KMS-11 (cell line): ENCODE measurements around the gene GOLM1.

ENCODE experiments used
- H2AFZ ChIP-seq: fragments of 200-600 bp; sonication (generic); 2 replicates; pipeline ENCODE4 v1.6.1; 2016; ENCODE audit warnings: antibody characterized with exemption, mixed run types, low read depth
- H3K27ac ChIP-seq: fragments of 200-600 bp; sonication (generic); 2 replicates; pipeline ENCODE4 v1.6.1; 2016; ENCODE audit warnings: mild to moderate bottlenecking, mixed run types
- H3K27me3 ChIP-seq: fragments of 200-600 bp; sonication (generic); 2 replicates; pipeline ENCODE4 v1.6.1; 2017; ENCODE audit warnings: mild to moderate bottlenecking, low read depth, mixed run types, moderate library complexity; ENCODE audit not compliant: insufficient read depth
- H3K36me3 ChIP-seq: fragments of 200-600 bp; sonication (generic); 2 replicates; pipeline ENCODE4 v1.6.1; 2017; ENCODE audit warnings: mild to moderate bottlenecking, mixed run types; ENCODE audit not compliant: insufficient read depth
- H3K4me1 ChIP-seq: fragments of 200-600 bp; sonication (generic); 2 replicates; pipeline ENCODE4 v1.6.1; 2016; ENCODE audit warnings: mild to moderate bottlenecking, low read depth, mixed run types; ENCODE audit not compliant: poor library complexity, severe bottlenecking
- H3K4me2 ChIP-seq: fragments of 200-600 bp; sonication (generic); 2 replicates; pipeline ENCODE4 v1.7.0; 2016; ENCODE audit warnings: mild to moderate bottlenecking, mixed run types
- H3K4me3 ChIP-seq: fragments of 200-600 bp; sonication (generic); IDR thresholded peaks from 2 replicates; pipeline ENCODE4 v1.6.1; 2017; ENCODE audit warnings: low read depth, low read length, mixed read lengths; ENCODE audit not compliant: insufficient read depth
- H3K79me2 ChIP-seq: fragments of 200-600 bp; sonication (generic); 2 replicates; pipeline ENCODE4 v1.6.1; 2016; ENCODE audit warnings: low read depth, mixed run types; ENCODE audit not compliant: insufficient read depth
- H3K9ac ChIP-seq: fragments of 200-600 bp; sonication (generic); 2 replicates; pipeline ENCODE4 v1.6.1; 2016; ENCODE audit warnings: mild to moderate bottlenecking, mixed run types
- H4K20me1 ChIP-seq: fragments of 200-600 bp; sonication (generic); 2 replicates; pipeline ENCODE4 v1.6.1; 2016; ENCODE audit warnings: mild to moderate bottlenecking, mixed run types; ENCODE audit not compliant: insufficient read depth
- CTCF ChIP-seq: fragments of 200-600 bp; sonication (generic); conservative IDR thresholded peaks from 2 replicates; pipeline ENCODE4 v1.6.1; 2017; ENCODE audit warnings: low read depth, mild to moderate bottlenecking, antibody characterized with exemption, low read length, moderate library complexity, mixed read lengths

GOLM1 gene

GRCh38 chr9:86093788-86094555, 5.4 kb downstream of the GOLM1 start:
- no peak for TF ChIP-seq CTCF
- no peak overlapping the region for H2AFZ ChIP-seq
- H4K20me1 ChIP-seq = no peaks in the 10 kb centered on the region; the same call in 1 of the 2 replicates
- H3K36me3 ChIP-seq = no peaks in the 10 kb centered on the region
- no peak overlapping the region for H3K27ac ChIP-seq
- H3K4me3 ChIP-seq = no peak overlapping the region
- no peak overlapping the region for H3K9ac ChIP-seq
- peaks cover 65% of the 10 kb centered on the region for H3K79me2 ChIP-seq
- no peak overlapping the region for H3K4me2 ChIP-seq
- H3K27me3 ChIP-seq = no peaks in the 10 kb centered on the region
- peaks cover 30% of the 10 kb centered on the region for H3K4me1 ChIP-seq

- Histone ChIP-seq H3K4me3 (no peak overlapping the region), H4K20me1 (no peaks in the 10 kb centered on the region), H3K4me1 (peaks cover 13% of the 10 kb centered on the region), H3K9ac (no peak overlapping the region), H3K79me2 (peaks cover 46% of the 10 kb centered on the region), H3K27me3 (no peaks in the 10 kb centered on the region), H3K36me3 (no peaks in the 10 kb centered on the region), H2AFZ (no peak overlapping the region), H3K4me2 (no peak overlapping the region), H3K27ac (no peak overlapping the region)
- no peak for TF ChIP-seq CTCF
Measured at GRCh38 chr9:86091477-86091876, 7.9 kb downstream of the GOLM1 start.

- no peak overlapping the region for H3K4me2 ChIP-seq
- no peaks in the 10 kb centered on the region for H4K20me1 ChIP-seq
- no peak overlapping the region for H2AFZ ChIP-seq
- no peaks in the 10 kb centered on the region for H3K27me3 ChIP-seq
- TF ChIP-seq CTCF = no peak
- H3K36me3 ChIP-seq = no peaks in the 10 kb centered on the region
- no peak overlapping the region for H3K4me3 ChIP-seq
- H3K27ac ChIP-seq = no peak overlapping the region
- H3K79me2 ChIP-seq = no peaks in the 10 kb centered on the region; the same call in 1 of the 2 replicates
- H3K9ac ChIP-seq = no peak overlapping the region
- no peaks in the 10 kb centered on the region for H3K4me1 ChIP-seq
Measured at GRCh38 chr9:86082870-86083269, 16.5 kb downstream of the GOLM1 start.

GRCh38 chr9:86079865-86080469, 19.4 kb downstream of the GOLM1 start:
- no peaks in the 10 kb centered on the region for H3K27me3 ChIP-seq
- no peaks in the 10 kb centered on the region for H4K20me1 ChIP-seq
- TF ChIP-seq CTCF = no peak
- H3K4me2 ChIP-seq = no peak overlapping the region
- H3K4me3 ChIP-seq = no peak overlapping the region
- no peaks in the 10 kb centered on the region for H3K4me1 ChIP-seq
- H3K36me3 ChIP-seq = peaks cover 4% of the 10 kb centered on the region; the same call in 1 of the 2 replicates
- H3K27ac ChIP-seq = no peak overlapping the region
- H3K9ac ChIP-seq = no peak overlapping the region
- H2AFZ ChIP-seq = no peak overlapping the region
- no peaks in the 10 kb centered on the region; the same call in 1 of the 2 replicates for H3K79me2 ChIP-seq
